WTC11 (cell line): ENCODE results near the gene TBCEL.

Experiments
- CTCF ChIP-seq: fragments of 200-600 bp; IDR thresholded peaks from 2 replicates; pipeline ENCODE4 v1.8.0; 2022; ENCODE audit warnings: antibody characterized with exemption
- ESRRA ChIP-seq: sonication (generic); formaldehyde crosslinking; IDR thresholded peaks from 2 replicates; pipeline ENCODE4 v1.8.1; 2022; ENCODE audit warnings: mild to moderate bottlenecking, missing genetic modification reagents, borderline replicate concordance
- FOXJ3 ChIP-seq: sonication (generic); formaldehyde crosslinking; IDR thresholded peaks from 2 replicates; pipeline ENCODE4 v1.9.0; 2021; ENCODE audit warnings: missing genetic modification reagents, mild to moderate bottlenecking, borderline replicate concordance
- NFE2L1 ChIP-seq: sonication (generic); formaldehyde crosslinking; IDR thresholded peaks from 2 replicates; pipeline ENCODE4 v1.8.1; 2023; ENCODE audit warnings: missing genetic modification reagents
- SP1 ChIP-seq: sonication (generic); formaldehyde crosslinking; conservative IDR thresholded peaks from 2 replicates; pipeline ENCODE4 v1.8.1; 2022; ENCODE audit warnings: missing genetic modification reagents
- USF2 ChIP-seq: sonication (generic); formaldehyde crosslinking; IDR thresholded peaks from 2 replicates; pipeline ENCODE4 v1.8.1; 2023; ENCODE audit warnings: mild to moderate bottlenecking, missing genetic modification reagents, moderate library complexity
- ZNF512 ChIP-seq: sonication (generic); formaldehyde crosslinking; IDR thresholded peaks from 2 replicates; pipeline ENCODE4 v1.8.1; 2022; ENCODE audit warnings: missing genetic modification reagents, borderline replicate concordance
- TF ChIP-seq, protein P1 (sequence below): sonication (generic); formaldehyde crosslinking; IDR thresholded peaks from 2 replicates; pipeline ENCODE4 v1.8.1; 2023; ENCODE audit warnings: mild to moderate bottlenecking, missing genetic modification reagents
- TF ChIP-seq, protein P2 (sequence below): sonication (generic); formaldehyde crosslinking; IDR thresholded peaks from 2 replicates; pipeline ENCODE4 v1.8.1; 2023; ENCODE audit warnings: mild to moderate bottlenecking, missing genetic modification reagents

DNA sequence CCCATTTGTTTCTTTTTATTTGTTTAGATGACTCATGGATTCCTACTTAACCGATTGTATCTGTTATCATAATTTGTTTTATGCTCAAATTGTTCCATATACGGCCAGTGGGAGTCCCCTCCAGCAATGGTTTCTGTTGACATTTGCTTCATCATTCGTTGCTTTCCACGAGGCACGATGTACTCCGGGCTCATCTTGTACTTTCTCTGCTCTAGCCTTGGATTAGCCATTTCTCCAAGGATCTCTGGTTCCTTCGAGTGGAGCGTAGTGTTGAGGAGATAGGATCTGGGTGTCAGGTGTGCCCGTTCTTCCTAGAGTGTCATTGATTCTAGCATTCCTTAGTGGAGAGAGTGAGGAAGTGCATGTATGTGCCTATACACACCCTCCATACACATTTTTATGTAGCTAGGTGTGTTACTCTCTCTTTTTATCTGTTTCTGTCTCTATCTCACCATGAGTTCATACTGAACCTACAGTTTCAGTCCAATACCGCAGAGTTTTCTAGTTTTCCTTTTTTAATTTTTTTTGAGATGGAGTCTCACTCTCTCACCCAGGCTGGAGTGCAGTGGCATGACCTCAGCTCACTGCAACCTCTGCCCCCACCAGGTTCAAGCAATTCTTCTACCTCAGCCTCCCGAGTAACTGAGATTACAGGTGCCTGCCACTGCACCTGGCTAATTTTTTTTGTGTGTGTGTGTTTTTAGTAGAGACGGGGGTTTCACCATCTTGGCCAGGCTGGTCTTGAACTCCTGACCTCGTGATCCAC, 108.5 kb downstream of the TBCEL start:
- TF ChIP-seq NFE2L1 = no peak
- TF ChIP-seq ZNF512 = no peak
- TF ChIP-seq CTCF = no peak
- TF ChIP-seq, protein P1, sequence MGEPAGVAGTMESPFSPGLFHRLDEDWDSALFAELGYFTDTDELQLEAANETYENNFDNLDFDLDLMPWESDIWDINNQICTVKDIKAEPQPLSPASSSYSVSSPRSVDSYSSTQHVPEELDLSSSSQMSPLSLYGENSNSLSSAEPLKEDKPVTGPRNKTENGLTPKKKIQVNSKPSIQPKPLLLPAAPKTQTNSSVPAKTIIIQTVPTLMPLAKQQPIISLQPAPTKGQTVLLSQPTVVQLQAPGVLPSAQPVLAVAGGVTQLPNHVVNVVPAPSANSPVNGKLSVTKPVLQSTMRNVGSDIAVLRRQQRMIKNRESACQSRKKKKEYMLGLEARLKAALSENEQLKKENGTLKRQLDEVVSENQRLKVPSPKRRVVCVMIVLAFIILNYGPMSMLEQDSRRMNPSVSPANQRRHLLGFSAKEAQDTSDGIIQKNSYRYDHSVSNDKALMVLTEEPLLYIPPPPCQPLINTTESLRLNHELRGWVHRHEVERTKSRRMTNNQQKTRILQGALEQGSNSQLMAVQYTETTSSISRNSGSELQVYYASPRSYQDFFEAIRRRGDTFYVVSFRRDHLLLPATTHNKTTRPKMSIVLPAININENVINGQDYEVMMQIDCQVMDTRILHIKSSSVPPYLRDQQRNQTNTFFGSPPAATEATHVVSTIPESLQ = no peak
- no peak for TF ChIP-seq FOXJ3 (CRISPR knock-in tag)
- no peak for TF ChIP-seq SP1
- no peak for TF ChIP-seq USF2
- TF ChIP-seq ESRRA (CRISPR knock-in tag) = no peak
- TF ChIP-seq, protein P2, sequence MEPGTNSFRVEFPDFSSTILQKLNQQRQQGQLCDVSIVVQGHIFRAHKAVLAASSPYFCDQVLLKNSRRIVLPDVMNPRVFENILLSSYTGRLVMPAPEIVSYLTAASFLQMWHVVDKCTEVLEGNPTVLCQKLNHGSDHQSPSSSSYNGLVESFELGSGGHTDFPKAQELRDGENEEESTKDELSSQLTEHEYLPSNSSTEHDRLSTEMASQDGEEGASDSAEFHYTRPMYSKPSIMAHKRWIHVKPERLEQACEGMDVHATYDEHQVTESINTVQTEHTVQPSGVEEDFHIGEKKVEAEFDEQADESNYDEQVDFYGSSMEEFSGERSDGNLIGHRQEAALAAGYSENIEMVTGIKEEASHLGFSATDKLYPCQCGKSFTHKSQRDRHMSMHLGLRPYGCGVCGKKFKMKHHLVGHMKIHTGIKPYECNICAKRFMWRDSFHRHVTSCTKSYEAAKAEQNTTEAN = no peak
